Uterus (tissue), 2 donors: Measurements from ENCODE around the gene PKD2.

Experiments
- CTCF ChIP-seq, 4 experiments: fragments of 200-600 bp in 2 of 4; fragments of 450-650 bp in 2 of 4; sonication (generic) in 2 of 4; IDR thresholded peaks; one replicate each; pipeline ENCODE4 v1.5.1; 2016 to 2019; ENCODE audit warnings: antibody characterized with exemption in 4 of 4, mild to moderate bottlenecking in 2 of 4, moderate library complexity in 1 of 4
- POLR2A ChIP-seq, 2 donors: fragments of 450-650 bp; IDR thresholded peaks; one replicate each; pipeline ENCODE4 v1.6.1; 2016; ENCODE audit warnings: antibody characterized with exemption in 2 of 2, mild to moderate bottlenecking in 1 of 2, moderate library complexity in 1 of 2

GRCh38 chr4:88060431-88060830 is 53.0 kb downstream of the PKD2 start:
- no peak for TF ChIP-seq CTCF (IDR thresholded peaks at IDR 0.05)
- no peak for TF ChIP-seq POLR2A (IDR thresholded peaks at IDR 0.05)
